Small intestine (tissue), 7 donors: ENCODE measurements around the gene KAT2B. TPM values are rescaled to one million over a fixed set of nuclear protein-coding genes. Genes with fewer than 3 reads are reported as not detected.

Experiments
- DNase-seq, 2 donors: peaks; one replicate each; pipeline versions ENCODE4 v3.0.0 to v3.0.0-alpha.2; 2013
- FAIRE-seq: peaks from 2 replicates; lab custom pipeline; 2012; peaks lifted over from hg19 to GRCh38; lab: Jason Lieb, UNC
- H3K27ac ChIP-seq, 3 donors: one replicate each; pipeline ENCODE4 v1.5.1; 2013; ENCODE audit warnings: low read length in 2 of 3, mild to moderate bottlenecking in 2 of 3, control low read depth in 1 of 3, inconsistent platforms in 1 of 3, low read depth in 1 of 3, moderate library complexity in 1 of 3
- H3K27me3 ChIP-seq, 3 donors: one replicate each; pipeline ENCODE4 v1.6.1; 2013; ENCODE audit warnings: low read length in 3 of 3, inconsistent platforms in 1 of 3; ENCODE audit not compliant: control insufficient read depth in 3 of 3, insufficient read depth in 3 of 3
- H3K36me3 ChIP-seq, 3 donors: one replicate each; pipeline ENCODE4 v1.6.1; 2013; ENCODE audit warnings: low read length in 3 of 3, inconsistent platforms in 1 of 3, low read depth in 1 of 3, mild to moderate bottlenecking in 1 of 3, moderate library complexity in 1 of 3; ENCODE audit not compliant: control insufficient read depth in 3 of 3, insufficient read depth in 2 of 3
- H3K4me1 ChIP-seq, 3 donors: one replicate each; pipeline ENCODE4 v1.6.1; 2013; ENCODE audit warnings: low read length in 2 of 3, inconsistent platforms in 1 of 3, low read depth in 1 of 3, mild to moderate bottlenecking in 1 of 3, moderate library complexity in 1 of 3; ENCODE audit not compliant: control insufficient read depth in 3 of 3, insufficient read depth in 2 of 3
- H3K4me3 ChIP-seq, 3 donors: one replicate each; pipeline ENCODE4 v1.5.1; 2013; ENCODE audit warnings: low read length in 3 of 3, control low read depth in 1 of 3, inconsistent platforms in 1 of 3, low read depth in 1 of 3, mild to moderate bottlenecking in 1 of 3, moderate library complexity in 1 of 3
- H3K9me3 ChIP-seq, 2 donors: one replicate each; pipeline ENCODE4 v1.6.1; 2013; ENCODE audit warnings: low read depth in 1 of 2, low read length in 1 of 2; ENCODE audit not compliant: control insufficient read depth in 2 of 2, insufficient read depth in 1 of 2
- WGBS, 3 donors: extraction: QIAGEN DNeasy Blood & Tissue Kit; methylation state at CpG; one replicate each; pipeline ENCODE4 v1.1.7; 2013; 5-methylcytosine and 5-hydroxymethylcytosine counted together
- polyA plus RNA-seq, 4 donors: library from polyadenylated mRNA; stranded (reverse) in 3 of 4; unstranded in 1 of 4; fragments of 200-250 nt in 3 of 4; fragments of 120-200 nt in 1 of 4; gene quantifications; one replicate each; pipeline versions ENCODE4 v1.2.1 to v1.2.3, GENCODE V29; 2013
- donor health status: healthy with polysubstance abuse.
- donor health status: control.
- donor health status: control.
- donor health status: Bipolar disorder and iron deficiency.
- donor health status: healthy.

The KAT2B gene
- polyA plus RNA-seq, 4 donors, result 7.1 to 28.0 (median 20.4) TPM

DNA sequence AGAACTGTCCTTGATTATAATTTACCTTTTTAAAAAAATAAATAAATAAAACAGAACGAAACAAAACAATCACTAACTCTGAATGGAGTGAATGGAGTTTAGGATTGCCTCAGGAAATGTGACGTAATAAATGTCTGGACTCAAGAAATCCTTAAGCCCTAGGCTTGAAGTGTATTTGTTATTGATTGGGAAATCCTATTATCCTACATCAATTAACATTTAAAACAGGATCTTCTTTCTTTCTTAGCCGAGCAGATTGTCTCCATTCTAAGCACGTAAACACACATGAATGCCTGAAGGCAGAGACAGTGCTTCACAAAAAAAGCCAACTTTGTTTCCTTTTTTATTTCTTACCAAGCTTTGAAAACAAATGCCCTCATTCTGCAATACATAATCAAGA lies 33.4 kb downstream of the KAT2B start:
- FAIRE-seq, result no peak
- DNase-seq, result no peak
- 87 to 97% (median 93%) methylated on average over 4 of the region's 4 CpGs for WGBS, 3 donors

DNA sequence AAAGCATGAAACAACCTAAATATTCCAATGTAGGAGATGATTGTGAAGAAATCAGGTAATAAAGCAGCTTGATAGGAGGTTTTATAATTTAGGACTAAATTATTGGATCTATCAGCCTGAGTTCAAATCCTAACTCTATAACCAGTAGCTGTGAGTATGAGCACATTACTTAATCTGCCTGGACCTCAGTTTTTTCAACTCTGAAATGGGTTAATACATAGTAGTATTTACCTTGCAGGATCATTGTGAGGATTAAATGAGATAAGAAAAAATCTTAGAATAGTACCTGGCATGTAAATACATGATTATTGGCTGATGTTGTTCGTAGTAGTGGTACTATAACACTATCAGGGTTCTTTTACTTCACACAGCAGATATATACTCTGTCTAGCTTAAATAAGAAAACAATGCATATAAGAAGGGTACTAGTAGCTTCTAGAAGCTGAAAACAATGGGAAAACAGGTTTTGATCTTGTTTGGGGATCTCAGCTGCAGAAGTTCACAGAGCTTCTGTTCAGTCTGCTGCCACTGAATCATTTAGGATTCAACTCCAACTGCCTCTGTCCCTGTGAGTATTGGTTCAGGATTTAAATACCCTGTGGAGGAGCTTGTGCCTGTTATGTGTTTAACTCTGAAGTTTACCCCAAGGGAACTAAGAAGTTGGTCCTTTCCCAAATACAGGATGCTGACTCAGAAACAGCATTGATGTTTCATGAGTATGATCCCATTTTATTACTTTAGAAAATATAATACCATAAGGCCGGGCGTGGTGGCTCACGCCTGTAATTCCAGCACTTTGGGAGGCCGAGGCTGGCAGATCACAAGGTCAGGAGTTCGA lies 34.2 kb downstream of the KAT2B start:
- Histone ChIP-seq H3K27me3 (no peaks in the 10 kb centered on the region), H3K36me3 (peaks cover 0 to 10% (median 0%) of the 10 kb centered on the region in 3 donors), H3K4me3 (no peak overlapping the region), H3K9me3 (no peaks in the 10 kb centered on the region), H3K27ac (no peak overlapping the region), H3K4me1 (no peaks in the 10 kb centered on the region)
- 87 to 92% (median 87%) methylated on average over 6 of the region's 6 CpGs for WGBS, 3 donors
- DNase-seq (no peak), FAIRE-seq (no peak)

More for the DNA sequence above, 33.4 kb downstream of the KAT2B start:
- no peaks in the 10 kb centered on the region for H3K4me1 ChIP-seq
- H3K36me3 ChIP-seq, result peaks cover 0 to 7% (median 0%) of the 10 kb centered on the region in 3 donors
- H3K4me3 ChIP-seq, result no peak overlapping the region
- no peaks in the 10 kb centered on the region for H3K27me3 ChIP-seq
- H3K27ac ChIP-seq, result no peak overlapping the region
- no peaks in the 10 kb centered on the region for H3K9me3 ChIP-seq

GRCh38 chr3:20075197-20075596 lies 35.0 kb downstream of the KAT2B start:
- H3K27me3 ChIP-seq, result no peaks in the 10 kb centered on the region
- WGBS, 3 donors, result 85 to 94% (median 88%) methylated on average over 5 of the region's 5 CpGs
- DNase-seq, result no peak
- H3K4me1 ChIP-seq, result no peaks in the 10 kb centered on the region
- no peaks in the 10 kb centered on the region for H3K9me3 ChIP-seq
- no peak for FAIRE-seq
- H3K27ac ChIP-seq, result no peak overlapping the region
- H3K36me3 ChIP-seq, result peaks cover 0 to 10% (median 0%) of the 10 kb centered on the region in 3 donors
- no peak overlapping the region for H3K4me3 ChIP-seq

- no peak overlapping the region for H3K27ac ChIP-seq
- H3K4me1 ChIP-seq, result no peaks in the 10 kb centered on the region
- peaks cover 0 to 14% (median 0%) of the 10 kb centered on the region in 3 donors for H3K36me3 ChIP-seq
- H3K4me3 ChIP-seq, result no peak overlapping the region
- no peaks in the 10 kb centered on the region for H3K27me3 ChIP-seq
- H3K9me3 ChIP-seq, result no peaks in the 10 kb centered on the region
- DNase-seq, result no peak
- 76 to 91% (median 89%) methylated on average over 6 of the region's 6 CpGs for WGBS, 3 donors
- FAIRE-seq, result no peak
These were observed 36.2 kb downstream of the KAT2B start for GRCh38 chr3:20076296-20076997.

DNA sequence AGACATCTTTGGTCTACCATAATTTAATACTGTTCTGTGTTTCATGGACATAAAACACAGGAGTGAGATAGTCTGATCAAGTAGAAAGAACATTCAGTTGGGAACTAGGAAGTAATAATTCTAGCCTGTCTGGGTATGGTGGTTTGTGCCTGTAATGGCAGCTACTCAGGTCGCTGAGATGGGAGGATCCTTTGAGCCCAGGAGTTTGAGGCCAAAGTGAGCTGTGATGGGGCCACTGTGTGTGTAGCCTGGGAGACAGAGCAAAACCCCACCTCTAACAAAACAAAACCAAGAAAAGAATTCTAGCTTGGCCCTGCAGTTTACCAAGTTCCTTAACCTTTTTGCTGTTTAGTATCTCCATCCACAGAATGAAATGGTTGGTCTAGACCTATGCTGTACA lies 36.8 kb downstream of the KAT2B start:
- FAIRE-seq, result no peak
- Histone ChIP-seq H3K4me3 (no peak overlapping the region), H3K4me1 (no peaks in the 10 kb centered on the region), H3K9me3 (no peaks in the 10 kb centered on the region), H3K27me3 (no peaks in the 10 kb centered on the region), H3K27ac (no peak overlapping the region), H3K36me3 (peaks cover 0 to 9% (median 0%) of the 10 kb centered on the region in 3 donors)
- DNase-seq, result no peak
- 65 to 95% (median 89%) methylated on average over 1 of the region's 1 CpG for WGBS, 3 donors

GRCh38 chr3:20078194-20078714 lies 38.0 kb downstream of the KAT2B start:
- no peak overlapping the region for H3K4me3 ChIP-seq
- DNase-seq (no peak), FAIRE-seq (no peak)
- WGBS, 3 donors, result 93 to 98% (median 95%) methylated on average over 9 of the region's 9 CpGs
- no peaks in the 10 kb centered on the region for H3K4me1 ChIP-seq
- peaks cover 0 to 9% (median 0%) of the 10 kb centered on the region in 3 donors for H3K36me3 ChIP-seq
- no peaks in the 10 kb centered on the region for H3K27me3 ChIP-seq
- no peaks in the 10 kb centered on the region for H3K9me3 ChIP-seq
- H3K27ac ChIP-seq, result no peak overlapping the region

- WGBS, 3 donors, result 93 to 95% (median 95%) methylated on average over 5 of the region's 5 CpGs
- Histone ChIP-seq H3K4me3 (no peak overlapping the region), H3K27me3 (no peaks in the 10 kb centered on the region), H3K27ac (no peak overlapping the region), H3K9me3 (no peaks in the 10 kb centered on the region), H3K36me3 (peaks cover 0 to 9% (median 0%) of the 10 kb centered on the region in 3 donors), H3K4me1 (no peaks in the 10 kb centered on the region)
- DNase-seq (no peak), FAIRE-seq (no peak)
These were observed 39.4 kb downstream of the KAT2B start for GRCh38 chr3:20079621-20080020.

- no peak for FAIRE-seq
- no peaks in the 10 kb centered on the region for H3K9me3 ChIP-seq
These were observed 40.8 kb downstream of the KAT2B start for GRCh38 chr3:20080956-20081554.

More at GRCh38 chr3:20080956-20081554, 40.8 kb downstream of the KAT2B start:
- Histone ChIP-seq H3K27ac (peak overlapping the region in 1 of 3 donors; percentile 55), H3K4me3 (no peak overlapping the region), H3K36me3 (peaks cover 0 to 11% (median 0%) of the 10 kb centered on the region in 3 donors), H3K27me3 (no peaks in the 10 kb centered on the region), H3K4me1 (no peaks in the 10 kb centered on the region)
- WGBS, 3 donors, result 11 to 25% (median 13%) methylated on average over 8 of the region's 8 CpGs
- peak in 1 of 2 donors; percentile 75 for DNase-seq
